GM18517 (cell line): Measurements from ENCODE around the gene BBS7.

Experiments
- ATAC-seq: cut with Tn5 transposase; IDR thresholded peaks from one replicate; pipeline ENCODE4 v1.9.1; 2021; ENCODE audit warnings: mild to moderate bottlenecking, moderate library complexity; ENCODE audit not compliant: unreplicated experiment

BBS7 gene

DNA sequence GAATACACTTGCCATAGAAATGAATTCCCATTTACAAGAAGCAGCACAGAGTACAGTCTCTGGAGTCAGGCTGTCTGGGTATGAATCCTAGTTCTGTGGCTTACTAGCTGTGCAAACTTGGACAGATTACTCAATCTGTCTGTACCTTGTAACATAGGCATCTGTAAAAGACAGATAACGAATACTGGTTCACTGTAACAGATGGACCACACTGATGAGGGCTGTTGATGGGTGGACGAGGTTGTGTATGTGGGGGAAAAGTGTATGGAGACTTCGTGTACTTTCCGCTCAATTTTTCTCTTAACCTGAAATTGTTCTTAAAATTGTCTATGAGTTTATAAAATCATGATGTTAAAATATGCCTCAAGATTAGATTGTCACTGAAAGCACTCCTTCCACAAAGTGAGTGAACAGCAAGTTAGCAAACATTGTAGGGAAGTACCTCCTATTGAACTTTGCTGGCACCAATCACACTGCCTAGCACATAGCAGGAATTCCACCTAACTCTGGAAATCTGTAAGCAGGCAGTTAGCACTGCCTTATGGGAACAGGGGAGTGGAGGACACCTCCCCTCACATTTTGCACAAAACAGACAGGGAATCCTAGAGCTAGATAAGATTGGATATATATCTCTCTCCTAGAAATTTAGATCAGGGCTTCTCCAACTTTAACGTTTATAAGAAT, 75.6 kb downstream of the BBS7 start:
- ATAC-seq = no peak

DNA sequence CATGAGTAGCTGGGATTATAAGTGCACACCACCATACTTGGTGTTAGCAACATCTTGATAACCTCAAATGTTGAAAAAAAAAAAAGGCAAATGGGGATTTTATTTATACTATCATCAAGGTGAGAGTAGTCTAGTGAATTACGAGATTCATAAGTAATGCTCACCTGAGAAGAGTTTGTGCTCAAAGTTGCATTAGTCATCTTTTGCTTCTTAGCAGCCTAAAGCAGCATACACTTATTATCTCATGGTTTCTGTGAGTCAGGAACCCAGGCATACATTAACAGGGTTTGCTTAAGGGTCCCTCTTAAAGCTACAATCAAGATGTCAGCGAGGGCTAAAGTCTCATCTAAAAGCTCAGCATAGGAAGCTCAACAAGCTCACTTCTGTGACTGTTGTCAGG, 77.3 kb downstream of the BBS7 start:
- no peak for ATAC-seq

DNA sequence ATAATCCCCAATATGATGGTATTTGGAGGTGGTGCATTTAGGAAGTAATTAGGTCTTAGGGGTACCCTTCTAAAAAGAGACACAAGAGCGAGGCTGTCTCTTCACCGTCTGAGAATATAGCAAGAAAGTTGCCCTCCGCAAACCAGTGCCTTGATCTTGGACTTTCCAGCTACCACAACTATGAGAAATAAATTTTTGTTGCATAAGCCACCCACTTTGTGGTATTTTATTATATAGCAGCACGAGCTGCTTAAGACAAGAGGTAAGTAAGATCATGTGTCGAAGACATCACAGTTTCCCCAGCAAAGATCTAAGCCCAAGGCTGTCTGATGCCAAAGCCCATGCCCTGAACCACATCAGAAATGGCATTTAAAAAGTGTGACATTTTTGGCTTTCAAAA, 78.8 kb downstream of the BBS7 start:
- no peak for ATAC-seq

DNA sequence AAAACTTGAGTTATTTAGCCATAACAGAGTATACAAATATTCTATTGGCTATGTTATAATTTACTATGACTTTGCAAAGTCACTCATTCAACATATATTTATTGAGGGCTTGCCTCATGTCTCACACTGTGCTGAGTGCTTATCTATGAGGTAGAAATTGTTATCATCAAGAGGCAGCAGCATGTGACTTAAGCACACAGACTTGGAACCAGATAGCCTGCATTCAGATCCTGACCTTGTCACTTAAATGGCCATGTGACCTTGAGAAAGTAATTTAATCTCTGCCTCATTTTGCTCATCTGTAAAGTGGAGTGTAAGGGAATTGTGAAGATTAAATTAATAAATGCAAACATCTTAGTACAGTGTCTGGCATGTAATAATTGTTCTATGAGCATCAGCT, 79.3 kb downstream of the BBS7 start:
- ATAC-seq = no peak

DNA sequence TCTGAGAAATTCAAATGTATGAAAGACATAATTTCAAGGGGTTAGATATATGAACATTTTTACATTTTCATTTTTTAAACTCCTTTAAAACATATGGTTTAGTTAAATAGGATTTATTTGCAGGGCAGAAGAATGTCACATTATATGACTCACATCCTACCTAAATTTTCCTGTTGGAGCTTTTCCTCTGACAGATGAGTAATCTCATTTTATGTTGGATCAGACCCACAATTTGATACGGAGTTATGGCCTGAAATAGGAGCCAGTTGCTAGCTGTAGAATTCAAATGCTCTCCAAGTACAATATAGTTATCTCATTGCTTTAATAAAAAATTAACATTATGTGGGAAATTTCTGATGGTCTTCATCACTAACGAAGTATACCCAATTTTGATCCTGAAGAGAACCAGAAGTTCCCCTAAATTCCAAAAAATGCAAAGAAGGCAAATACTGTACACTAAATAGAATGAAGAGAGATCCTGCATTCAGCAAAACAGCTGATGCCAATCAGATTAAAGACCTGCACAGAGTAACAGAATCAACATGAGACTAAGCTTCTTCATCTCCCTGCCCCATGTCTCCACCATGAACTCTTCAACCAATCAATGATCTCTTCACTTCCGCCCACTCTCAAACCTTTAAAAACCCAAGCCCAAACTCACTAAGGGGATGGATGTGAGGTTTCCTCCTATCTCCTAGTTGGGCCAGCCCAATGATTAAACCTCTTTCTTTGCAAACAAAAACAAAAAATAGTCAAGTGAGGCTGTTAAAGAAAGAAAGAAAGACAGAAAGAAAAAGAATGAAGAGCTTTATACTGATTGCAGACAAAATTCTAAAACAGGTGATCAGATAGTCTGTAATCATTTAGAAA, 80.1 kb downstream of the BBS7 start:
- no peak for ATAC-seq

DNA sequence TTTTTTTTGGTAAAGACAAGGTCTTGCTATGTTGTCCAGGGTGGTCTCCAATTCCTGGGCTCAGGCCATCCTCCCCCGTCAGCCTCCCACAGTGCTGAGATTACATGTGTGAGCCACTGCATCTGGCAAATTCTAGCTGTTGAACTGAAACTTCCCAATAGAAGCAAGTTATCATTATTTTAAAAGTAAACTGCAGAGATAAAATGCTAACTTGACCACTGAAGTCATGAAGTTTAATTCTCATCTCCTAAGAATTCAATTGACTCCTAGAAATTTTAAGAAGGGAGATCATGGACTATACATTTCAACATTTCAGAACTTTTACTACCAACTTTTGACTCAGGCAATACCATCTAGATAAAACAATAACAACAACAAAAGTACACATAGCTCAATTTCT, 80.8 kb downstream of the BBS7 start:
- ATAC-seq = no peak

DNA sequence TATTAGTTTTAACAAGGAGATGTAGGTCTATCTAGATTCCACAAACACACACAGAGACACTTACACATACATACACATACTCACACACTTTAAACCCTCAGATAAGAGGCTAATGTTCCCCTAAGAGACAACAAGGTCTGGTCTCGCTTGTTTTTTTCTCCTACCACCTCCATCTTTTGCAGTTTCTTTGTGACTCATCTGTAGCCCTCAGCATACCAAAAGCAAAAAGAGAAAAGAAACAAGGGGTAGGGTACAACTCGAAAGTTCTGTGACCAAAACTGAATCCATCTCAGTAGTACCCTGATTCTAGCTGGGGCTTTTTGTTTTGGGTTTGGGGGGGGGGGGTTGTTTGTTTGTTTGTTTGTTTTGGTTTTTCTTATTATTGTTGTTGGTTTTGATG, 81.4 kb downstream of the BBS7 start:
- ATAC-seq = peak; percentile 88

DNA sequence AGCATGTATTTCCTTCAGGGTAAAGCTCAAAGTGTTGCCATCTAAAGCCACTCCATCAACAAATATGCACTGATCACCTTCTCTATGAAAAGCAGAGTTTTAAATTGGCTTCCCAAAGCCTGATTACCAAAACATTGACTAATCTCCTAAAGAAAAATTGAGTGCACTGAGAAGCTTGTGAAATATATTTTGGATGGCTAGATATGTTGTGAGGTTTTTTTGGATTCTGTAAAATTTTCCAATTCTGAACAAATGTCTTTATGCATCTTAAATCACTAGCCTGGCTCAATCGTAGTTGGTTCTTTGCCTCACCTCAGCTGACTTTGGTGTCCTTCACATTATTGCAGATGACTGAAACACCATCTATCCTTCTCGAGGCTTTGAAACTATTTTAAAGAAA, 84.1 kb downstream of the BBS7 start:
- ATAC-seq = no peak

DNA sequence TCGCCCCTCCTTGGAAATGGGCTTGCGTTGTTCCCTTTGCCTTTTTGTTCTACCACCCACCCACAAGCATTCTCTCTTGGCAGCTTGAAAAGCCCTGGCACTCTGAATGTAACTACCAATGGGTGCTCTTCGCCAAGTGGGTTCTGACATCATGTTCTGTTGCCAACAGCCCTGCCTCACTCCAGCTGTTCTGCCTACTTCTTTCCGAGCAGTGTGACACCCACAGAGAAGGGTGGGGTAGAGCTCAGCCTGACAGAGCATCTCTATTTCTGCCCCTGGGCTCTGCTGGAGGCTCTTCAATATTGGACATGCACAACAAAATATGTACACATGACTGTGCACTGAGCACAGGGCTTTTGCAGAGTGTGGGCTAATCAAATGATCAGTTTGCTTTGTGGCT, 84.8 kb downstream of the BBS7 start:
- no peak for ATAC-seq

DNA sequence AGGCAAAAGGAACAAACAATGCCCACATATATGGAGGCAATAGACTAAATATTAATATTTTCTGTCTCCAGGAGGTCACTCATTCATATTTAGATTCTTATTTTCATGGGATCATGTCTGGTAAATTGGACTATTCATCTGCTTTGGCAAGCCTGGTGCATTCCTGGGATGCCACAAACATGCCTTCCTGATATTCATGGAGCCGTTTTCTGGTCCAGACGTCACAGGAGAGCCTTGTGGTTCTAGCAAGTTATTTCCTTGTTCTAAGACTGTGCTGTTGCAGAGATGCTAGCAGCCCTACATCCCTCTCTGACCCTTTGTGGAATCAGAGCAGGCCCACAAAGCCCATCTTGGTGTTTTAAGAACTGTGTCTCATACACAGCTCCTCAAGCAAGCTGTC, 85.3 kb downstream of the BBS7 start:
- no peak for ATAC-seq

DNA sequence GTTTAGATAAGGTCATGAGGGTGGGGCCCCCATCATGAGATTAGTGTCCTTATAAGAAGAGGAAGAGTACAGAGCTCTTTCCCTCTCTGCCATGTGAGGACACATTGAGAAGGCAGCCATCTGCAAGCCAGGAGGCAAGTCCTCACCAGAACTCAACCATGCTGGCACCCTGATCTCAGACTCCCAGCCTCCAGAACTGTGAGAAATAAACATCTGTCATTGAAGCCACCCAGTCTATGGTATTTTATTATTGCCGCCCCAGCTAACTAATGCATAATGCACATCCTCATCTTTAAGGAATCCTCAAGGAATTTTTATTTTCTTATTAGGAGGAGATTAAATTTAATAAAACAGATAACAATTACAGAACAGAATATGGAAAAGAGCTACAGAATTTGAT, 85.9 kb downstream of the BBS7 start:
- no peak for ATAC-seq

DNA sequence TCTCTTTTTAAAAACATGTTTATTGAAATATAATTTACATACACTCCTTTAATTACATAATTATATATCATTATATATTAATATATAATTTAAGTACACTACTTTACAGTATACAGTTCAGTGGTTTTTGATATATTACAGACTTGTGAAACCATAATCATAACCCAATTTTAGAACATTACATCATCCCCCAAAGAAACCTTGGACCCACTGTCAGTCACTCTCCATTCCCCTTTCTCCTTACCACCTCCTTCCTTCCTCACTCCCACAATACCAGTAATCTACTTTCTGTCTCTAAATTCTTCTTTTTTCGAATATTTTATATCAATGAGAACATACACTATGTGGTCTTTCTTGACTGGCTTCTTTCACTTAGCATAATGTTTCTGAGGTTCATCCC, 87.1 kb downstream of the BBS7 start:
- no peak for ATAC-seq

DNA sequence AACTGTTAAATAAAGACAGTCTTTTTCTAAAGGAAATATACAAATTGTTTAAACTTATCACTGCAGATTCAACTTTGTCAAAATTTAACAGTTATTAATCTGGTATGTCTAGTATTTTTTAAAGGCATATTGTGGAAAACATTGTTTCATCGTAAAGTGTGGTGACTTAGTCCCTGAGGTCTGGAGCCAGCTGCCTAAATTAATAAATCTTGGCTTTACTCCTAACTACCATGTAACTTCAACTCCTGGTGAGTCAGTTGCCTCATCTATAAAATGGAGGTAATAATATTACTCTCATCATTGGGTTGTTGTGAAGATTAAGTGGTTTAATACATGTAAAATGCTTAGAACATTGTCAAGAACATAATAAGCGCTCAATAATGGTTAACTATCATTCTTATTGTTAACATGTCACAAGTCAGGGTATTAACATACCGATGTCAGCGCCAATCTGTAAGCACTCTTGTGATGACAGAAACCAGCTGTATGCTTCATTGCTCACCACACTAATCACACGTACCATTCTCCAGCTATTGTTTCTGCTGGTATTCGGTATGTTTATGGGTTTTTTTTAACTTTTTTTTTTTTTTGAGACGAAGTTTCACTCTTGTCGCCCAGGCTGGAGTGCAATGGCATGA, 91.2 kb downstream of the BBS7 start:
- no peak for ATAC-seq

DNA sequence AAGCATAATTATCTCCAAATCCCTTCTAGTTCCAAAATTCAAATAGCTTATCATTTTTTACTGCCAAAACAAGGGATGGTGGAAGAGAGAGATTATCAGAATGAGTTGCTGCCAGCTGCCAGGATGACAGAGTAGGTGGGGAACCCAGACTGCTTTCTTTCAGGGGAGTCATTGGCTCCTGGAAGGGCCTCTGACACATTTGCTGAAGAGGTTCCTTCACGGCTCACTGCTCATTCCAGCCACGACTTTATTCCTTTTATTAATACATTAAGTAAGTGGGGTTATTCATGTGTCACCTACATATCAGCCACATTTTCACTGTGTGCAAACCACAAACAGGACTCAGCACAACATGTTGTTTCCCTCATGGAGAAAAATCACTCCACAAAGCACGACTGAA, 92.6 kb downstream of the BBS7 start:
- no peak for ATAC-seq

DNA sequence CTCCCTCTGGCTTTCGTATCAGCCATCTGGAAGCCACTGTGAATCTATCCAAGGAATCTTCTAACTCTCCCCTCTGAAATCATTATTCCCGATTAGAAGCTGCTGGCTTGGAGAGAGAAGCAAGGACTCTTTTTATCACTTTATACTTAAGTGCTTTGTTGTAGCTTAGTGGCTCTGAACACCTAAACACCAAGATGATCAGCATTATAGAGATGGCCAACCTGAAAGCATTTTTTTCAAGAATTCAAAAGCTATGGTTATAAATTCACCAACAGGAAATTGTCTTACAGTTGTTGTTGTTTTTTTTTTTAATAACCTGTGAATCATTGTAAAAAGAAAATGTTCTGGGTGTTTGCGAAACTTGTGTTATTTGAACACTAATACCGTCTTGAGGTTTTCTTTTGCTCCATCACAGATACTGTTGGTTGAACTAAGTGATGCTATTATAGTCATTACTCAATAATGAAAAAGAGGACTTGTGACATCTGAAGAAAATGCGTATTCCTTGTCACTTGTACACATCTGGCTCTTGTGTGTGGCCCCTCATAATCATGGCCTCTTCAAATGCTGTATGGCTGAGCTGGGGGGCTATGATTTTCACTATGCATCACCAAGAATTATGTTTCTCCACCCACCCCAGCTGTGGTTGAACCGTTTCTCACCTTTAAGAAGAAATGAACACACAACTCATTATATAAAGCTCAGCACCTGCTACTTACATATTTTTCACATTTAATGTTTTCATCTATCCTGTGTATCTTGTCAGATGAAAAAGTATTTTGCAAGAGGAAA, 93.5 kb downstream of the BBS7 start:
- ATAC-seq = no peak
